Neuronal stem cell (in vitro differentiated cells): Measurements from ENCODE around the gene ITSN2.

Experiments used
- DNase-seq: peaks from one replicate; pipeline ENCODE4 v3.0.0-alpha.2; 2013; ENCODE audit warnings: low spot score
- H2AFZ ChIP-seq: one replicate; pipeline ENCODE4 v1.6.1; 2013; ENCODE audit warnings: mild to moderate bottlenecking, low read length, inconsistent platforms
- H2AK5ac ChIP-seq: 2 replicates; pipeline ENCODE4 v1.6.1; 2013; ENCODE audit warnings: low read depth, mild to moderate bottlenecking, inconsistent platforms, low read length, moderate library complexity, mixed read lengths
- H2BK120ac ChIP-seq: 2 replicates; pipeline ENCODE4 v1.6.1; 2013; ENCODE audit warnings: low read depth, mild to moderate bottlenecking, inconsistent platforms, low read length, moderate library complexity, mixed read lengths
- H2BK12ac ChIP-seq: one replicate; pipeline ENCODE4 v1.6.1; 2013; ENCODE audit warnings: low read length, inconsistent platforms
- H2BK15ac ChIP-seq: 2 replicates; pipeline ENCODE4 v1.6.1; 2013; ENCODE audit warnings: mild to moderate bottlenecking, low read length, inconsistent platforms, mixed read lengths
- H2BK5ac ChIP-seq: one replicate; pipeline ENCODE4 v1.6.1; 2013; ENCODE audit warnings: inconsistent platforms, mild to moderate bottlenecking, low read length, moderate library complexity
- H3K14ac ChIP-seq: one replicate; pipeline ENCODE4 v1.6.1; 2013; ENCODE audit warnings: low read length, inconsistent platforms
- H3K18ac ChIP-seq: 2 replicates; pipeline ENCODE4 v1.6.1; 2013; ENCODE audit warnings: low read length, inconsistent platforms
- H3K23ac ChIP-seq: 2 replicates; pipeline ENCODE4 v1.6.1; 2013; ENCODE audit warnings: low read depth, mild to moderate bottlenecking, mixed read lengths, low read length, inconsistent platforms; ENCODE audit not compliant: poor library complexity
- H3K27ac ChIP-seq: replicated peaks from 3 replicates; pipeline ENCODE4 v1.5.1; 2013; ENCODE audit warnings: low read length, inconsistent platforms
- H3K27me3 ChIP-seq, 3 experiments: 2 replicates each; pipeline ENCODE4 v1.6.1; 2013; ENCODE audit warnings: low read length in 3 of 3, mild to moderate bottlenecking in 2 of 3, inconsistent platforms in 1 of 3, low read depth in 1 of 3, mixed read lengths in 1 of 3, moderate library complexity in 1 of 3; ENCODE audit not compliant: control insufficient read depth in 3 of 3, insufficient read depth in 3 of 3
- H3K36me3 ChIP-seq, 2 donors: replicated peaks in 1 of 2; 2 replicates each; pipeline ENCODE4 v1.6.1; 2013; ENCODE audit warnings: low read length in 2 of 2; ENCODE audit not compliant: control insufficient read depth in 2 of 2, insufficient read depth in 2 of 2
- H3K4ac ChIP-seq: 2 replicates; pipeline ENCODE4 v1.6.1; 2013; ENCODE audit warnings: inconsistent platforms, mild to moderate bottlenecking, low read length, moderate library complexity
- H3K4me1 ChIP-seq, 2 donors: 1 replicate in 1 of 2; 2 replicates in 1 of 2; pipeline ENCODE4 v1.6.1; 2013; ENCODE audit warnings: low read length in 2 of 2, low read depth in 1 of 2; ENCODE audit not compliant: control insufficient read depth in 2 of 2, insufficient read depth in 1 of 2
- H3K4me2 ChIP-seq: one replicate; pipeline ENCODE4 v1.6.1; 2013; ENCODE audit warnings: mild to moderate bottlenecking, low read length, inconsistent platforms; ENCODE audit not compliant: insufficient read depth, poor library complexity, severe bottlenecking
- H3K4me3 ChIP-seq, 2 donors: 2 replicates each; pipeline ENCODE4 v1.5.1; 2013; ENCODE audit warnings: low read length in 2 of 2, mild to moderate bottlenecking in 2 of 2, inconsistent platforms in 1 of 2, moderate library complexity in 1 of 2
- H3K79me1 ChIP-seq: one replicate; pipeline ENCODE4 v1.6.1; 2013; ENCODE audit warnings: low read depth, mild to moderate bottlenecking, inconsistent platforms, low read length, moderate library complexity
- H3K9ac ChIP-seq: one replicate; pipeline ENCODE4 v1.6.1; 2013; ENCODE audit warnings: mild to moderate bottlenecking, low read depth, low read length, inconsistent platforms; ENCODE audit not compliant: poor library complexity
- H3K9me3 ChIP-seq, 2 donors: replicated peaks in 1 of 2; 2 replicates each; pipeline versions ENCODE3 to v1.6.1; 2013; ENCODE audit warnings: low read length in 2 of 2, mild to moderate bottlenecking in 2 of 2, inconsistent platforms in 1 of 2, low read depth in 1 of 2, mixed read lengths in 1 of 2, moderate library complexity in 1 of 2; ENCODE audit not compliant: control insufficient read depth in 2 of 2, insufficient read depth in 1 of 2
- H4K8ac ChIP-seq: one replicate; pipeline ENCODE4 v1.6.1; 2013; ENCODE audit warnings: low read depth, mild to moderate bottlenecking, inconsistent platforms, low read length, moderate library complexity
- H4K91ac ChIP-seq: one replicate; pipeline ENCODE4 v1.6.1; 2013; ENCODE audit warnings: low read length, low read depth, mild to moderate bottlenecking, inconsistent platforms; ENCODE audit not compliant: poor library complexity
- WGBS, 2 donors: extraction: QIAGEN DNeasy Blood & Tissue Kit; methylation state at CpG; one replicate each; pipeline ENCODE4 v1.1.7; 2013; ENCODE audit warnings: missing lambda C conversion rate in 2 of 2, mixed read lengths in 1 of 2; ENCODE audit not compliant: insufficient read length in 2 of 2, insufficient replicate concordance in 1 of 2; ENCODE audit errors: extremely low coverage in 2 of 2; 5-methylcytosine and 5-hydroxymethylcytosine counted together

Gene ITSN2

GRCh38 chr2:24164416-24164973 lies 195.8 kb downstream of the ITSN2 start:
- H2AFZ ChIP-seq = no peak overlapping the region
- H3K36me3 ChIP-seq = no peaks in the 10 kb centered on the region
- H3K9ac ChIP-seq = no peak overlapping the region
- no peak overlapping the region for H4K8ac ChIP-seq
- no peak overlapping the region for H3K23ac ChIP-seq
- H3K79me1 ChIP-seq = no peaks in the 10 kb centered on the region
- H2BK5ac ChIP-seq = no peak overlapping the region
- no peak overlapping the region for H4K91ac ChIP-seq
- no peaks in the 10 kb centered on the region for H3K27me3 ChIP-seq
- H2BK12ac ChIP-seq = no peak overlapping the region
- no peak for DNase-seq
- no peak overlapping the region for H2BK15ac ChIP-seq
- H3K4me2 ChIP-seq = no peak overlapping the region
- no peaks in the 10 kb centered on the region for H3K4me1 ChIP-seq
- H2AK5ac ChIP-seq = no peak overlapping the region
- H3K9me3 ChIP-seq = peaks cover 0 to 9% of the 10 kb centered on the region in 2 donors
- no peak overlapping the region for H3K14ac ChIP-seq
- H3K4ac ChIP-seq = no peak overlapping the region
- no peak overlapping the region for H3K18ac ChIP-seq
- no peak overlapping the region for H3K4me3 ChIP-seq
- H2BK120ac ChIP-seq = no peak overlapping the region
- no peak overlapping the region for H3K27ac ChIP-seq
- WGBS, 2 donors = no CpG with 5 or more reads among the region's 8 CpGs

- WGBS, 2 donors = no CpG with 5 or more reads among the region's 2 CpGs
- H3K27me3 ChIP-seq = no peaks in the 10 kb centered on the region
- no peak overlapping the region for H2AFZ ChIP-seq
- no peak overlapping the region for H4K8ac ChIP-seq
- no peak overlapping the region for H3K23ac ChIP-seq
- no peak for DNase-seq
- H4K91ac ChIP-seq = no peak overlapping the region
- no peaks in the 10 kb centered on the region for H3K36me3 ChIP-seq
- no peak overlapping the region for H2BK5ac ChIP-seq
- no peaks in the 10 kb centered on the region for H3K79me1 ChIP-seq
- no peak overlapping the region for H2BK12ac ChIP-seq
- H3K4me3 ChIP-seq = no peak overlapping the region
- no peak overlapping the region for H3K14ac ChIP-seq
- H3K4me1 ChIP-seq = no peaks in the 10 kb centered on the region
- H2BK15ac ChIP-seq = no peak overlapping the region
- H2BK120ac ChIP-seq = no peak overlapping the region
- no peak overlapping the region for H3K9ac ChIP-seq
- H3K18ac ChIP-seq = no peak overlapping the region
- no peak overlapping the region for H3K4ac ChIP-seq
- no peak overlapping the region for H3K27ac ChIP-seq
- peaks cover 0 to 13% of the 10 kb centered on the region in 2 donors for H3K9me3 ChIP-seq
- H2AK5ac ChIP-seq = no peak overlapping the region
- H3K4me2 ChIP-seq = no peak overlapping the region
Measured at GRCh38 chr2:24163601-24164000, 196.7 kb downstream of the ITSN2 start.

GRCh38 chr2:24163186-24163585 lies 197.2 kb downstream of the ITSN2 start:
- H3K4ac ChIP-seq = no peak overlapping the region
- H3K18ac ChIP-seq = no peak overlapping the region
- H3K4me3 ChIP-seq = no peak overlapping the region
- no peak overlapping the region for H2BK12ac ChIP-seq
- H2BK5ac ChIP-seq = no peak overlapping the region
- no peak overlapping the region for H2BK15ac ChIP-seq
- no peak overlapping the region for H3K4me2 ChIP-seq
- no peak overlapping the region for H3K27ac ChIP-seq
- no peak overlapping the region for H2AFZ ChIP-seq
- DNase-seq = no peak
- no peak overlapping the region for H2AK5ac ChIP-seq
- H4K8ac ChIP-seq = no peak overlapping the region
- no peak overlapping the region for H3K14ac ChIP-seq
- H3K4me1 ChIP-seq = no peaks in the 10 kb centered on the region
- no peak overlapping the region for H3K9ac ChIP-seq
- H2BK120ac ChIP-seq = no peak overlapping the region
- H3K27me3 ChIP-seq = no peaks in the 10 kb centered on the region
- H3K23ac ChIP-seq = no peak overlapping the region
- no peaks in the 10 kb centered on the region for H3K79me1 ChIP-seq
- no peak overlapping the region for H4K91ac ChIP-seq
- WGBS, 2 donors = no CpG with 5 or more reads among the region's 3 CpGs
- H3K36me3 ChIP-seq = no peaks in the 10 kb centered on the region
- H3K9me3 ChIP-seq = peaks cover 0 to 14% of the 10 kb centered on the region in 2 donors

- H2BK15ac ChIP-seq = no peak overlapping the region
- H2BK120ac ChIP-seq = no peak overlapping the region
- DNase-seq = no peak
- no peak overlapping the region for H2AFZ ChIP-seq
- H3K23ac ChIP-seq = no peak overlapping the region
- H3K27me3 ChIP-seq = no peaks in the 10 kb centered on the region
- WGBS, 2 donors = no CpG with 5 or more reads among the region's 1 CpG
- H3K4me3 ChIP-seq = no peak overlapping the region
- no peak overlapping the region for H4K91ac ChIP-seq
- no peak overlapping the region for H3K4me2 ChIP-seq
- H2BK5ac ChIP-seq = no peak overlapping the region
- no peaks in the 10 kb centered on the region for H3K4me1 ChIP-seq
- no peak overlapping the region for H3K4ac ChIP-seq
- H3K18ac ChIP-seq = no peak overlapping the region
- H3K79me1 ChIP-seq = no peaks in the 10 kb centered on the region
- no peak overlapping the region for H2AK5ac ChIP-seq
- peaks cover 0 to 14% of the 10 kb centered on the region in 2 donors for H3K9me3 ChIP-seq
- H2BK12ac ChIP-seq = no peak overlapping the region
- H3K9ac ChIP-seq = no peak overlapping the region
- no peak overlapping the region for H3K14ac ChIP-seq
- H4K8ac ChIP-seq = no peak overlapping the region
- no peaks in the 10 kb centered on the region for H3K36me3 ChIP-seq
- no peak overlapping the region for H3K27ac ChIP-seq
Measured at GRCh38 chr2:24162494-24162893, 197.8 kb downstream of the ITSN2 start.
